WERI-Rb-1 (cell line): ENCODE measurements around the gene KLK7.

ENCODE experiments used
- DNase-seq: peaks from one replicate; pipeline ENCODE4 v3.0.0-alpha.2; 2020
- H3K27ac ChIP-seq: fragments of 250-450 bp; sonication (Bioruptor Pico); 2 replicates; pipeline ENCODE4 v1.5.1; 2020; ENCODE audit warnings: mild to moderate bottlenecking, moderate library complexity
- H3K27me3 ChIP-seq: fragments of 250-450 bp; sonication (Bioruptor Pico); 2 replicates; pipeline ENCODE4 v1.5.1; 2021; ENCODE audit warnings: mild to moderate bottlenecking, low read depth, moderate library complexity; ENCODE audit not compliant: insufficient read depth, severe bottlenecking
- H3K36me3 ChIP-seq: fragments of 250-450 bp; sonication (Bioruptor Pico); 2 replicates; pipeline ENCODE4 v1.5.1; 2020; ENCODE audit warnings: mild to moderate bottlenecking, moderate library complexity
- H3K4me3 ChIP-seq: 2 replicates; pipeline ENCODE4 v1.5.1; 2011; ENCODE audit warnings: low read depth, mild to moderate bottlenecking, control low read depth, low read length
- H3K9me3 ChIP-seq: fragments of 250-450 bp; sonication (Bioruptor Pico); 2 replicates; pipeline ENCODE4 v1.5.1; 2021; ENCODE audit warnings: mild to moderate bottlenecking, moderate library complexity; ENCODE audit not compliant: severe bottlenecking
- CTCF ChIP-seq: IDR thresholded peaks from 2 replicates; pipeline ENCODE4 v1.5.1; 2011; ENCODE audit warnings: low read depth, mild to moderate bottlenecking, control low read depth, inconsistent platforms, low read length

Gene KLK7

DNA sequence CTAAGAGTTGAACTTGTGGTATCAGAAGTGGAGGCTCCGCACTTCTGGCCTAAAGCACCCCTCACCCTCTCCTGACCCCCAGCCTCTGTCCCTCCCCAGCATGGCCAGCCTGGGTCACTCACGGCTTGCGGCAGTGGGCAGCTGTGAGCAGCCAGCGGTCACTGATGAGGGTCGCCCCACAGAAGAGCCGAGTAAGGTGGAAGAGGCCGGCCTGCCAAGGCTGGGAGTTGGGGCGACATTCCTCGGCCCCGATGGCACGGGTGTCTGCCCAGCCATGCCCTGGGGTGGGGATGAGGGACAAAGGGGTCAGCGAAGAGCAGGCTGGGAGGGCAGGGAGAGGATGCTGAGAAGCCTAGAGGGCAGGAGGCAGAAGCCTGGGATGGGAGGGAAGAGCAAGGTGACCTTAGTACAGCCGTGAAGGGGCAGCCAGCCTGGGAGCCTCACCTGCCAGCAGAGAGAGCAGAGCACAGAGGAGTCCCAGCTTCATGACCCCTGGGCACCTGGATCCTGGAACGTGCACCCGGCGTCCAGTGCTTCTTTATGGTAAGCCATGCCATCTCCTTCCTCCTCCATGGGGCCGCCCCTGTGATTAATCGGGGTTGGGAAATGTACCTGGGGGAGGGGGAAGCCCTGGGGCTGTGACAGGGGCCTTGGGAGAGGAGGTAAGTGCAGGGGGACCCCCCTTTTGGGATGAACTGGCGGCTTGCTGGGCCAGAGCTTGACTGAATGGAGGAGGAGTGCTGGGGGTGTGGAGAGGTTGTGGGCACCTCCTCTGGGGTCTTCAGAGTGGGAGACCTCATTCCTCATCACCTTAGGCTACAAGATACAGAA lies 25.6 kb upstream of the KLK7 start:
- Histone ChIP-seq H3K9me3 (no peaks in the 10 kb centered on the region), H3K36me3 (no peaks in the 10 kb centered on the region), H3K27ac (no peak overlapping the region), H3K4me3 (no peak overlapping the region), H3K27me3 (peaks cover 94% of the 10 kb centered on the region)
- TF ChIP-seq CTCF, result no peak
- no peak for DNase-seq

- no peak for DNase-seq
- Histone ChIP-seq H3K4me3 (no peak overlapping the region), H3K27me3 (peaks cover 91% of the 10 kb centered on the region), H3K9me3 (no peaks in the 10 kb centered on the region), H3K27ac (no peak overlapping the region), H3K36me3 (no peaks in the 10 kb centered on the region)
- no peak for TF ChIP-seq CTCF
These were observed 23.8 kb upstream of the KLK7 start for GRCh38 chr19:51007488-51007887.

GRCh38 chr19:51006406-51006805 lies 22.7 kb upstream of the KLK7 start:
- peaks cover 93% of the 10 kb centered on the region for H3K27me3 ChIP-seq
- no peaks in the 10 kb centered on the region for H3K36me3 ChIP-seq
- no peaks in the 10 kb centered on the region for H3K9me3 ChIP-seq
- no peak overlapping the region for H3K4me3 ChIP-seq
- DNase-seq, result no peak
- TF ChIP-seq CTCF, result no peak
- no peak overlapping the region for H3K27ac ChIP-seq

DNA sequence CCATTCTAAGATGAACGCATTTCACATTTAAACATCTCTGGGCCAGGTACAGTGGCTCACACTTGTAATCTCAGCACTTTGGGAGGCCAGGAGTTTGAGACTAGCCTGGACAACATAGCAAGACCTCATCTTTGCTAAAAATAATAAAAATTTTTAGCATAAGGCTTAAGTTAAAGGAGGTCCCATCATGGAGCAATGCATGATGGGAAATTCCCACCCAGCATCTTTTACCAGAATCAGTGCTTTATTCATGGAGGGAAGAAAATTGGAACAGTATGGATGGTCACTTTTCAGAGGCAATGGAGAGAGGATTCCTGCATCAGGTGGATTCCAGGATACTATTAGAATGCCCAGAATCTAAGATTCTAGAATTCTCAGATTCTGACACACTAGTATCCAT lies 21.5 kb upstream of the KLK7 start:
- H3K27ac ChIP-seq, result no peak overlapping the region
- H3K36me3 ChIP-seq, result no peaks in the 10 kb centered on the region
- H3K4me3 ChIP-seq, result no peak overlapping the region
- no peaks in the 10 kb centered on the region for H3K9me3 ChIP-seq
- peaks cover 93% of the 10 kb centered on the region for H3K27me3 ChIP-seq
- no peak for TF ChIP-seq CTCF
- no peak for DNase-seq

DNA sequence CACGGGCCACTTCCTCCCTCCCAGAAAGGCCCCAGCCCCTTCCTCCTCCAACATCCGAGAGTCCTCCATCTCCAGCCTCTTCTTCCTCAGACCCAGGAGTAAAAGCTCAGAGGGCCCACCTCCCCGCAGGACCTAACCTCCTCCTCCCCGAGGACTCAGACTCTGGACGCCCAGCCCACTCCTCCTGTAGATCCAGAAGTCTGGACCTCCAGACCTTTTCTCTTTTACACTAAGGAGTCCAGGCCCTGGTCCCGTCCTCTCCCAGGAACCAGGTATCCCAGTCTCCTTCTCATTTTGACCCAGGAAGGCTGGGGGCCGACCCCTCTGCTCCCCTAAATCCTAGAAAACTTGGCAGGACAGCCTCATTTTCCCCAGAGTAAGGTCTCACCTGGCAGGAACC lies 19.6 kb upstream of the KLK7 start:
- TF ChIP-seq CTCF, result no peak
- no peaks in the 10 kb centered on the region for H3K36me3 ChIP-seq
- DNase-seq, result no peak
- no peak overlapping the region for H3K27ac ChIP-seq
- no peak overlapping the region for H3K4me3 ChIP-seq
- peaks cover 90% of the 10 kb centered on the region for H3K27me3 ChIP-seq
- H3K9me3 ChIP-seq, result no peaks in the 10 kb centered on the region
